HS-5 (cell line): ENCODE measurements around the gene PSMB2.

ENCODE experiments used
- DNase-seq: peaks from one replicate; pipeline ENCODE4 v3.0.0-alpha.2; 2012; ENCODE audit warnings: low read depth

The PSMB2 gene

DNA sequence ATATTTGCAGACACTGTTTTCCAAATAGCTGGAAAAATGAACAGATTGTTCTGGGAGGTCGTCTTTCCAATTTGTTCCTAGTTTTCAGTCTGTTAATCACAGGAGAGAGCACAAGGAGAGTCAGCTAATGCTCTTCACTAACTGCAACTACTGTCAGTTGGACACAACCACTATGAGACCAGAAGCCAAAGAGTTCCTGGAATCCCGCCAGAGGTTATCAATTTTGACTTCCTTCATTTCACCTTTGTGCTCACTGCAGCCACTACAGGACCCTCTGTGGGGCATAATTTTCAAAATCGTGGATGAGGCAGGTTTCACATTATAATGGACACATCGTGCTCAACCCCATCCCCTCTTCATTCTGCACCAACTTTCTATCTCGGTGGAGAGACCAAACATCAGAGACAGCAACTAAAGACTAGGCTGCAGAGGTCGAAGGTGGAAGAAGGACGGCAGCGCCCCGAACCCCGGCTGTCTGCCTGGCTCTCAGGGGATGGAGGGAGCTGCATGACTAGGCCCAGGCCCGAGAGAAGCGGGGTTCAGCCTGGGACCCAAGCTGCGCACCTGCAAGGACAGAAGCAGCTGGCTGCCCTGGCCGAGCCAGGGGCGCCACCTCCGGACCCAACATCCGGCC, 84.7 kb downstream of the PSMB2 start:
- DNase-seq = no peak

DNA sequence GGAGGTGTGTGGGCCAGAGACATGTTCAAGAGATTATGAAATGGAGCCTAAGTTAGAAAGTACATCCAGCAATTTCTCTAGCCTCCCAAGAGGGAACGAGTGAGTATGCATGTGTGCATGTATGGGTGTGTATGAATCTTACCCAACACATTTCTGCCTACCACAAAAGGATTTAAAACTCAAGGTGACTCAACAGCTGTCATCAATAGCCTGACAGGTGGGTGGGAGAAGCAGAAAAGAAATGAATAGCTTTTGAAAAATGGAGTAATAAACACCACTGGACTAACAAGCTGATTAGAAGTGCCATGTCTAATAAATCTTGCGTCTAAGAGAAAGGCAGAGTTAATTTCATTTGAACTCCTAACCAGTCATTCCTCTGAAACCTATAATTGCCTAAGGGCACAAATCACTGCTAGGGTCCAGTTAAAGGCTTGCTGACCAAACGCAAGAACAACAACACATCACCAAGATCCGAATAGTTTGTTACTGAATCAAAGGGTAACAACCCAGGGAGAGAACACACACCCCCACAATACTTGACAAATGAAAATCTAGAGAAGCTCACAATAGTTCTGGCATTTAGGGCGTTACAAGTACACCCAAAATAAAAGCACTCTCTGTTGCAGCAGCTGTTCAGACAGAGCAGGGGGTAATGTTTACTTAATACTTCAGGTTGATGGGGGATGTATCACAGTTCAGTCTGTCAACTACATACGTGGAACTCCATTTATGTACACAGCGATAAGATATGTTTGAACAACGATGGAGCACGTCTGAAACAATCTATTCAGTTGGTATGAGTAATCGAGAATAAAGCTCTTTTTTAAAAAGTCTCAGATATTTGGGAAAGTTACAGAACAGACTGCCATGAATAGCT, 85.5 kb downstream of the PSMB2 start:
- DNase-seq = no peak

DNA sequence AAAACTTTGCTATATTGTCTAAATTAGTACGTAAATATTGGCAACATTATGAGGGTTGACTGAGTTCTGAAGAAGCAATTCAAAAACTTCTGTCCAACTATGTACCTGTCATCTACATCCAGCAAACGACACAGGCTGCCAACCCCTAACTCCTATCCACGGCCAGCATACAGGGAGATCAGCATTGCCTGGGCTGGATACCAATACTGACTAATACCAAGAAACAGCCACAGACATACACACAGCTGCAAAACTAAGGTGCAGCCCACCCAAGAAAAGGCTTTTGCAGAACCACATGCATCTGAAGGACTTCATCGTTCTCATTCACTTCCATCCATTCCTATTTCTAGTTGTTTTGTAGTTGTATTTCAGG, 86.1 kb downstream of the PSMB2 start:
- DNase-seq = no peak

- no peak for DNase-seq
Observed at GRCh38 chr1:35554266-35555211, 86.8 kb downstream of the PSMB2 start.

DNA sequence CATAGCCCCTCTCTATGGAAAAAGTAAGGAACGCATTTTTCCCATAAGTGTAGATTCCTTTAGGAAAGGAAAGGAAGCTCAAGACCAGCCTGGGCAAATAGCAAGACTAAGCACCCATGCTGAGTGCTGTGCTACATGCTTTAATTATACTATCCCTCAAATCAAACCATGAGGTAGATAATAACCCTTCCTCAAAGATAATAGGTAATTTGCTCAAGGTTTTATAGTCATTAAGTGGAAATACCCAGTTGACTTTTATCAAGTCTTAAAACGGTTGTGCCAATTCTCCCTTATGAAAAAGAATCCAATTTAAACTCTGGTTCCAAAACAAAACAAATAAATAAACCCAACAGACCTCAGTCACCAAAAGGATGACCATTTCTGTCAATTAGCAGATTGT, 87.5 kb downstream of the PSMB2 start:
- no peak for DNase-seq
